ENCODE measurements around the gene MFSD6L.
"Not testable (repeated sequence)": the region's sequence is repeated elsewhere in the genome, so short reads cannot be mapped to it uniquely, and the experiment has no call there.

The MFSD6L gene

DNA sequence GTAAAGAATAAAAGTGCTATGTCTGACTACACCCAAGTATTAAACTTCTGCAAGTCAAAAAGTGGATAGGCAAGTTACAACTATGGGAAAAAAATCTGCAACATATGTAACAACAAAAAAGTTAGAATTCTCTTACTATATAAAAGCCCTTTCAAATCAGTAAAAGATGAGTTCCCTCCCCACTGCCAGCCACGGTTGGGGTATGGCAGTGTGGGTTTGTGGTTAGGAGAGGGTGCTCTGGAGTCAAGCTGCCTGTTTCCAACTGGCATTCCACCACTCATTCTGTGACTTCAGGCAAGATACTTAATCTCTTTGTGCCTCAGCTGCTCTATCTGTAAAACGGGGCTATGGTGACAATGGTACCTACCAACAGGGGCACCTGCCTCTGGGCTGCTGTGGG, 26.6 kb upstream of the MFSD6L start:
- no peak for DNase-seq

DNA sequence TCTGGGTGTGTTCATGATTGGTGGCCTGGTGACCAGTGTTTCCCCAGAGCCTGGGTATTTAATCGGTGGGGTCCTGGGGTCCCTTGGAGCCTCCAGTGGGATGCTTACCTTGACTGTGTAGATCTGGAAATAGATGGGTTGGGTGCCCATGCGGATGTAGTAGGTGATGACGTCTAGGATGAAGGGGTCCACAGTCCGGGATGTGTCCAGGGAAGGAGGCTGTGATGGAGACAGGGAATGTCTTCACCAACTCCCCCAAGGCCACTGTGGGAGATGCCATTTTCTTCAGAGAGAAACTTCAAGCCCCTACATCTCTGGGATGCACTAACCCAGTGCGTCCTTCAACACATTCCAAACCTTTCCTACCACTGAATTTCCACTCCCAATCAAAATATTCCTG, 24.1 kb upstream of the MFSD6L start:
- no peak for DNase-seq

DNA sequence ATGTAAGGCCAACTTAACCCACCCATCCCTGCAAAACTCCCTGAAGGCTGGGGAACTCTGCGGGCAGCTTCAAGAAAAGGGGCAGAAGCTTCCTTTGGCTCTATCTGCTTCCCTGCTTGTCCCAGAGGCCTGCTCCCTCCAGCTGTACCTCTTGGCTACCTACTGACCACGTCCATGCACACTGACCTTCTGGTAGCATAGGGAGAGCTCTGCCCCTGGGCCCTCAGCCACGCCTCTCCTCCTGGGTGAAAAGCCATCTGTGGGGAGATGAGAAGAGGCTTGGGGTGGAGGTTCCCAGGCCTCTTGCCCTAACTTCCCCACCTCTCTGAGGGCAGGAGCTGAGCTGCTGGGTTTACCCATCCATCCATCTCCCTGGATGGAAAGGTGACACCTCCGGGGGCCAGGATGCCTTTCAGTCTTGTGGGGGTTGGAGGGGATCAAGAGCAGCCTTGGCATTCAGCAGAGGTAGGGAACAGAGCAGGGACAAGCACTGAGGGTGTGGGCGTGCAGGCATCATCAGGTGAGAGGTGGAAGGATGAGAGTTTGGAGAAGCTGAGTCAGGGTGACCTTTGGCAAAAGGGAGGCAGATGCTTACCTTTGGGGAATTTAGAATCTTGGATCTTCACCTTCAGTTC, 23.4 kb upstream of the MFSD6L start:
- DNase-seq = no peak

DNA sequence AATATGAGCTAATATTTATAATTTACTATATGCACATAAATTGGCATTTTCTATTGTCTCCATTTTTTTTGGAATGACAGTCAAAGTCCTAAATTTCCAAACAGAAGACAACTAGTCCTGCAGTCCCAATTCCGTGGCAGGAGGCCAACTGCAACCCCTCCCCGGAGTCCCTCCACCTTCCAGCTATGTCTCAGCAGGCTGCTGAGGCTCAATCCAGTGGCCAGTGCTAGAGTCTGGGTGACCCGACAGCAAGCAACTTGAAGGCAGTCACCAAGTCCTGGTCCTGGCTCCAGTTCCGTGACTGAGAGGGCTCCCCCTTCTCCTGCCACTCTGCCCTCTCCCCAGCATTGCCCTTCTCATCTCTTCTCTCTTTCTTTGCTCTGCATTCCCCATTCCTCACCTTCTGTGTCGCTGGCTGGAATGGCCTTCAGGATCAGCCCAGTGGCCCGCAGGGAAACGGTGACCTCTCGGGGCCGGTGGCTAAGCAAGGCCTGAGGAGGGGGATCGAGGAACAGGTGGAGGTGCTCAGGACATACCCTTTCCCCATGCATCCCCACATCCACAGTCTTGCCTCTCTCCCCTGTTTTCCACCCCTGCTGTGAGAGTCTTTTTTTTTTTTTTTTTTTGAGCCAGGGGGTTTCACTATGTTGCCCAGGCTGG, 22.4 kb upstream of the MFSD6L start:
- no peak for DNase-seq

DNA sequence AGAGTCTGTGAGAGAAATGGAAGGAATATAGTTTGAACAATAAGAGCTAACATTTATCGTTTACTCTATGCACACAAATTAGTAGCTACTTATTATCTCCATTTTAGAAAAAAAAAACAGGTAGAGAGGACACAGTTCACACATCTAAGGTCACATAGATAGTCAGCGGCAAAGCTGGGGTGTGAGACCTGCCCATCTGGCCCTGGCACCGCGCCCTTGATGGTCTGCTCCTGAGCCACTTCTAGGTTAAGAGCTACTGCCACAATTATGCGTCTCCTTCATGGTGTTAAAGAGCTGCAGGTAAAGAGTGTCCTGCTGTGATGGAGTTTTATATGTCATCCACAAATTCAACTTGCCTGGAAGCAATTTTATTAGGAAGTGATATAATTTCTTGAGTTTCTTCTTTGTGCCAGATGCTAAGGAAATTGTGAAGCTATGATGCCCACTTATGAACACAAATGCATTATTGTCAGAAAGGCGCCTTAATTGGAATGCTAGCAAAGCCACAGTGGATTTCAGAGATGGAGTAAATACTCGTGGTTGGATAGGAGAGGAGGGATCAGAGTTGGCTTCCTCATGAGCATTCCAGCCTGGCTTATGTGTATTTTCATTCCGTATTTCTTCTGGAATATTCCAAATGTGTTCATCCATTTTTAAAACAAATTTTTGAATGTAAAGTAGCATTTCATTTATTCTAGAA, 21.3 kb upstream of the MFSD6L start:
- DNase-seq = no peak

DNA sequence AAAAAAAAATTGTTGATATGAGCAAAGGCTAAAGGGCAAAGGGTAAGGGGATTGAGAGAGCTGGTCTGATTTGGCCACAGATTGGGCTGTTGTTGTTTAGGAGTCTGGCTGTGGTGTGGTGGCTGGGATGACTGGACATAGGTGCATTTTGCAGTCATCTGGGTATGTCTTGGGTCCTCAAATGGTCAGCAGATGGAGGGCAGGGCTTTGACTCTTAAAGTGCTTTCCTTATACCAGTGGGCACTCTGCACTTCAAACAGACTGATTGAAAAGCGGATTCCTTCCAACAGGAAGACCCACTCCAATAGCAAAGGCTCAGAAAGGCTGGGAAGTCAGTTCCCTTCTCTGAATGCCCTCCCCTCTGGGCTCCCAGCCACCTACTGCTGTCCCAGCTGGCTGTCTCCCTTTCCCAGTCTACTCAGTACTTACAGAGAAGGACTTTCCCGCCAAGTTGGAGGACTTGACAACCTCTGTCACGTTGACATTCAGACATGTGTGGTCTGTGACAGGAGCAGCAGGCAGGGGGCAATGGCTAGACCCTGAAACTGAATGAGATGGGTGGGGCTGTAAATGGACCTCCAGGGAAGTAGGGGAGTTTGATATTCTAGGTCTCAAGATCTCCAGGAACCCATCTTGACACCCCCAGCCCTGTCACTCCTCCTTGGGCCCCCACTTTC, 19.6 kb upstream of the MFSD6L start:
- no peak for DNase-seq

DNA sequence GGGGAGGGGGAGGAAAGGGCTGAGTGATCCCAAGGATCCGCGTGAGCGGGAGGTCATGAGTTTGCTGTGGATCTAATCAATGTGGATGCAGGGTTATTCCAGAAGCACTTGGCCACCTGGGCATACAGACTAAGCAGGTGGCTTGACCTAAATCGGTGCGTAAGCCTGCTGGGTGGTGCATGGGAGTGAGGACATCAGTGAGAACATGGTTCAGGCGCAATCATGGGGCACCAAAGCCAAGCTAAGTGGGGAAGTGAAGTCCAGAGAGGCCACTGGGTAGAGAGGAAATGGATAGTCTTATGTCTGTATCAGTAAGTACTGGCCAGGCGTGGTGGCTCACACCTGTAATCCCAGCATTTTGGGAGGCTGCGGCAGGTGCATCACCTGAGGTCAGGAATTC, 18.9 kb upstream of the MFSD6L start:
- no peak for DNase-seq

DNA sequence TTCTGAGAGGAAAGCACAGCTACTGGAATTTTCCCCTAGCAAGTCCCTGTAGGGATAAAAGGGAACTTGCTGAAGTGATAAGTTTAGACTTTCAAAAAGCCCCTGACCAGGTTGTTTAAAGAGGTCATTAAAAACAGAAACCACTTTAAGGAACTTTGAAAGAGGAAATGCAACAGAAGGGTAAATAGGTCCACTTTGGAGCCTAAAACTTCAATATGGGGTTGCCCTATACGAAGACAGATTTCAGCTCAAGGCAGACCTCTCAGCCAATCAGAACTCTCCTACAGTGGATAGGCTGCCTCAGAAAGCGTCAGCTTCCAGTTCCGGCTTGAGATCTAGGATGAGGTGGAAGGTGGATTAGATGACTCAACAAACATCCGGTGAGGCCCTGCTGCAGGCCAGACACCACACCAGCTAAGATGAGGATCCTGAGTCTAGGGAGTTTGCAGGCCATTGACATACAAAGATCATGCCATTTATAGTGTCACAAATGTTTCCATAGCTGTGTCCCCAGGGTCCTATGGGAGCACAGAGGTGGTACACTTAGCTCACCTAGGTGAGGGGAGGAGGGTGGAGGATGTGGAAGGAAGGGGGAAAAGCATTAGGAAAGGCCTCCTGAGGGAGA, 7.9 kb upstream of the MFSD6L start:
- DNase-seq = peak in 1 of 5 experiments; percentile 54

DNA sequence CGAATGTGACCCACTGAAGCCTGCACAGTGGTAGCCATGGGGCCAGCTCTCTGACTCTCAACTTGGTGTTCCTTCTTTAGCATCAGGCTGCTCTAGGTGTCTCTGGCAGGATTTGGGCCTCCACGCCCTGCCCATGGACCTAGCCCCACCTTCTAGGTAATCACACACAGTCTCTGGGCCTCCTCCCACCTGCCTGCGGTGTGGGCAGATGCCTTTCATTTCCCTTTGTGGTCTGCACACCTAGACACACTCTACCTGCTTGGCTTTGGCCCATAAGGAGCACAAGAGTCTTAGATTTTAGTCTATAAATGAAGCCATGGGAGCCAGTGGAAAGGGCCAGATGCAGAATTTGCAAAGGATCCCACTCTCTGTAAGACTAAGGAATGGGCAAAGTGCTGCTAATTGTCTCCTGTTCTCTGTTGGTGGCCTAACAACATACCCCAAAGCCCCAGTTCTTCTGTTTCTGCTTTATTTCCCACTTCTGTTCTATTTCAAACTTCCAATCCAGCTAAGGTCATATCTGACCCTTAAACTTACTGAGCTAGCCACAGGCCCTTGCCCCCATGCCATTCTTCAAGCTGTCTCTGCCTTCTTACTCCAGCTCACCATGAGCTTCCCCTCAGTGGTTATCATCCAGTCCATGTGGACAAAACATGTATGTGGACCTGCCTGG, 7.2 kb upstream of the MFSD6L start:
- no peak for DNase-seq

DNA sequence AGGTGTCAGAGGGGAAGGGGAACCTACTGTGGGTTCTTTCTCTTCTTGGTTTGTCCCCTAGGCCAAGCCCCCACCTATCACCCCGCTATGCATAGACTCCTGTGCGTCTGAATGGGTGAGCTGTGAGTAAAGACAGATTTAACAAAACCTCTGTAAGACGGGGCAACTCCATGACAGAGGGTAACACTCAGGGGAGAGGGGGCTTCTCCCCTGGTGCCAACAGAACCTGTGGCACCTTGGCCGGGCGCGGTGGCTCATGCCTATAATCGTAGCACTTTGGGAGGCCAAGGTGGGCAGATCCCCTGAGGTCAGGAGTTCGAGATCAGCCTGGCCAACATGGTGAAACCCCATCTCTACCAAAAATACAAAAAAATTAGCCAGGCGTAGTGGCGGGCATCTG, 6.2 kb upstream of the MFSD6L start:
- DNase-seq = not testable (repeated sequence)

DNA sequence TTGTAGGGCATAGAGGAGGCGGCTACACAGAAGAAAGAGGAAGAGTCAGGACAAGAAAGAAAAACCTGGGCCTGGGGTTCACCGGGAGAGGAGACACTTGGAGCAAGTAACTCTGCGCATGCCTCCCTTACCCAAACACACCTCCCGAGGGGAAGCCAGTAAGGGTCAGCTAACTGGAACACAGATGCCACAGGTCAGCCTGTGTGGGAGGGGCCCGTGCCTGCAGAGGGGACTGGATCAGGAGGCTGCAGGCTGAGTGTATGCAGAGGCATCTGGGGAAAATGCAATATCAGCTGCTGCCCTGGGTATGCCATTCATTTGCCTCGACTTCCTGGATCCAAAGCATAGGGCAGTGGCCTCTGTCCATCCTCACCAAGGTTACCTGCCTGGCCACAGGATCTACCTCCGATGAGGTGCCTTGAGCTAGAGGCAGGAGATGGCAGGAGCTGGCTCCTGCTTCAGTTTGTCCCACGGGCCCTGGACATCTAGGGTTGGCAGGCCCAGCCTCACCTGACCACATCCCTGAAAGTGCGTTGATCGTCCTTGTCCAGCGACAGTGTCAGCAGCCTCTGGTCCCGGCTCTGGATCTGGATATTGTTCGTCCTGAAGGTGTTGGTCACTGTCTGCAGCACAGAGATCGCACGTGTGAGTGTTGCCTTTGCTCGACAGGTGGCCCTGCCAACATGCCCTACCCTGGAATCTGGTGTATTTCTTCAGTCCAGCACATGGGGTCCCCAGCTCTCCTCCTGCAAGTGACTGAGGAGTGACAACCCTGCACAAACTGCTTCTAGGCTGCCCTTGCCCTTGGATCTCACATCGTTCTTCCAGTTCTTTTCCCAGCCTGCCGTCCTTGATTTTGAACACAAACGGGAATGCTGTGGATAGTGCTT, 4.6 kb upstream of the MFSD6L start:
- peak in 1 of 5 experiments; percentile 8 for DNase-seq

DNA sequence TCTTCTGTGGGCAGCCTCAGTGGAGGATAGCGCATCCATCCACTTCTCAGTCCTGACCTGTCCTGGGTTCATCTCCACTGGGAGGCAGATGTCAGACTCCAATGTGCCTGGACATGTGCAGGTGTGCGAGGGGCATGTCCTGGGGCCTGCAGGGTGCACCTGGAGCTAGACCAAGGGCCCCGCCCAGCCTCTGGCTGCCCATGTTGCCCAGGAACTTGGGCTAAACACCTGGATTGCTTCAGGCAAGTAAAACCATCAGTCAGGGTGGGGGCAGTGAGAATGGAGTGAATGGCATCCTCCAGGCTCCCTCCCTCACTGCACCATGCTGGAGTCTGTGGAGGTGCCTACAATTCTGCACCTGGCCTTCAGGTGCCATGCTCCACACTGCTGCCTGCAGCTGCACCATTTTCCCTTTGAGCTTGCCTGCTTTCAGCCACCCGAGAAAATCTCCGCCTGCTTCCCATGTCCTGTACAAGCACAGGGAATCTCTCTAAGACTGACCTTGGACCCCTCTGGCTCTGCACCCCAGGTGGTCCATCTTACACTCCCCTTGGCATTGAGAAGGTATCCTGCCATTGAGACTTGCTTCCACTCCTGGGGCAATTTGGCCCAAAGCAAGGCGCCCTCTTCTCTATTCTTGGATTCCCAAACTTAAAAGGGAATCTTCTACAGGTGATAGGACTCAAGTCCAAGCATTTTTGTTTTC, 2.1 kb upstream of the MFSD6L start:
- no peak for DNase-seq

DNA sequence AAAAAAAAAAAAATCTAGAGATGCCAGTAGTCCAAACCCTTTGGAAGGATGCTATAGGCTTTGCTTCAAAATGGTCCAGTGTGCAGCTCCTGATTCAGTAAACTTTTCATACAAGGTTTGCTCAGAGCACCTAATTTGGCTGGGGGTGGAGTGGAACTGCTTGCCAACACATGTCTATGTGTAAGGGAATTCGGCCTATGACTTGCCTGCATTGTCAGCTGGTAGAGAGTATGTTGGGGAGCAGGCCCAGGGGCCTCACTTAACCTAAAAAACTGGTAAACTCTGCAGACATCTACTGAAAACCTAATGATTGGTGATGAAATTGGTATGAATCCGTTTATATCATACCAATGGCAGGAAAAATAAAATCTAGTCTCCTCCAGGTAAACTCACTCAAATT, 1.5 kb upstream of the MFSD6L start:
- DNase-seq = no peak

DNA sequence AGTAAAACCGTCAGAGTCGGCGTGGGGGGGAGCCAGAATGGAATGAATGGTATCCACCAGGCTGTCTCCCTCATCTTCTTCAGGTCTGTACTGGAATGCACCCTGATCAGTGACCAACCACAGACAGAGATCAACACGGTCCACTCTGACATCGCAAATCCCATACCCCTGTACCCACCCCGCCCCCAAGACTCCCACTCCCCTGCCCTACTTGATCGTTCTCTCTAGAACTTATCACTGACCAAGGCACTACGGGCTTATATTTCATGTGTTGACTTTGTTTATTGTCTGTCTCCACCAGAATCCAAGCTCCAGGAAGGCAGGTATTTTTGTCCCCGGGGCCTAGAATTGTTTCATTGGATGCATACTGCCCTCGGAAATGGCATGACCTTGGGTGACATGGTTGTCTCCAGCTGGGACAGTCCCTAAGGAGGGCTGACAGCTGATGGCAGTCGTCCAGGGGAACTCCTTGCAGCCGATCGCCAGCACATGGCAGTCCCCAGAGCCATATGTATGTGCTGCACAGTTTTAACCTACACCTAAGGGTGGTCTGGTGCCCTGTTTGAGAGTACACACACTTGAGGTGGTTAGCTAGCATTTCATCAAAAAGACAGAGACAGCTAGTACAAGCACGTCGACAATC, 526 bp upstream of the MFSD6L start:
- no peak for DNase-seq

DNA sequence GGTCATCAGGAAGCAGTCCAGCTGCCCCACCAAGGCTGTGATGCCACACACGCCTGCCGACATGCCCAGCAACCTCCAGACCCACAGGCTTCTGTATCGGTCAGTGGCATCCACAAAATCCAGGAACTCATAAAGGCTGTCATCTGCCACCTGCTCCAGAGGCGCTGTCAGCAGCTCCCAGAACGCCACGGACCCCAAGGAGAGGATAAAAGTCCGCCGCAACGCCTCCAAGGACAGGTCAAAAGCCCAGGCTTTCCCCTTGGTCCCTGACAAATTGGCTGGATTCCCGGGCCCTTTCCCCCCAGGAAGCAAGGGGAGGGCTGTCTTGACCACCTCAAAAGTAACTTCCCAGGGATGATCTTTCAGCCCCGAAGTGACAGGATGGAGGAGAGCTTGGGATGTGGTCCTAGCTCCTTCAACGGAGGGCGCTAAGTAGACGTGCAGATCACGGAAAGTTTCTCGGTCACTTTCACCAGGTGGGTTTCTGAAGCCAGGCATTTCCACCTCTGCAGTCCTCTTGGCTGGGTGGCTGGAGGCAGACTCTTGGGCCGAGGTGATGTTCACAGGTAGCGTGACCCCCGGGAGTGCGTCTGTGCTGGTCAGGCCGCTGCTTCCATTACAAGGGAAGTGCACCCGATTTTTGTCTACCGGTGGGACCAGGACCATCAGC, 854 bp downstream of the MFSD6L start:
- no peak for DNase-seq

DNA sequence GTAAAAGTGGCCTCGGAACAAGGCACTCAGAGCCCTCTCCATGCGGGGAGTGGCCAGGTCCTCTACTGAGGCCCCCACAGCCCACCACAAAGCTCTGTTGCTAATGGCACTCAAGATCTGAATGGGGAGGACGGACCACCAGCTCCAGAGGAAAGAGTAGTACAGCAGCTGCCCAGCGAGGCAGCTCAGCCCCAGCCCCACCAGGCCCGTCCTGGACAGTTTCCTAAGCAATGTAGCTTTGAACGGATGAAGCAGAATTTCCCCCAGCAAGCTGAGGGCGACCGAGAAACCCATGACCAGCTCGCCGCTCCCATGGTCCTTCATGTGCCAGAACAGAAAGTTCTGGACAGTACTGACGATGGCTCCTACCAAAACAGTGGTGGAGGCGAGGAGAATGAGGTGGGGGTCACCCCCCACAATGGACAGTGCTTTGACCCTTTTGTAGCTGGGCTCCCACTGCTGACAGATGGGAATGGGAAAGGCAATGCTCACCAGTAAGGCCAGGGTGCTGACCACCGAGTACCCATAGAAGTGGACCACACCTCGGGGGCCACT, 1.5 kb downstream of the MFSD6L start:
- no peak for DNase-seq

DNA sequence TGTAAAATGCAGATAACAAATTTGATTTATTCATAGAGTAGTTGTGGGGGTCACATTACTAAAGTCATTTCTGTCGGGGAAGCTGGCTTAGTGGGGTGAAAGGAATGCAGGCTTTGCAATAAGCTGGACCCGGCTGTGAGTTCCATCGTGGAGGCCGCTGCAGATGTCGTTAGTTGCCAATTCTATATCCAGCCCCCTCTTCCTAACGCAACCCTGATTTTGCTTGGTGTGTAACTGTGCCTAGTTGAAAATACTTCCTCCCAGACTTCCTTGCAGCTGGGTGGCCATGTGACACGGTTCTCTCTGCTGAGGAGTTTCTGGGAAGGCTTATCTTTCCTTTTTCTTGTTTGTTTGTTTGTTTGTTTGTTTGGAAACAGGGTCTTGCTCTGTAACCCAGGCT, 4.5 kb downstream of the MFSD6L start:
- DNase-seq = no peak

DNA sequence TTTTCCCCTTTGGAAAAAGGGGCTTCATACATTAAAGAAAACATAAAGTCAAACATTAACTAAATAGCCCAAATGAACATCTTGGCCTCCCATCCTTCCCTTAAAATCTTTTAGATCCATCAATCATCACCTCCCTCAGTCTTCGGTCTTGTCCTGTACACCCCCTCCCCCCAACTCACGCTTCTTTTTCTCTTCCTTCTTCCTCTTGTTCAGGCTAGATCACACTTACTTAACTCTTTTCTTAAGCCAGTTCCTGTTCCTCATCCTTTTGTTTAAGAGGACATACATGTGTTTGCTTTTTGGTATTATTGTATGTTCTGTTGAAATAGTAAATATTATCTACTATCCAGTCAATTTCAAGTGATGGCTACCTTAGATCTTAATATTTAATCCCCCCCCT, 5.5 kb downstream of the MFSD6L start:
- DNase-seq = no peak

DNA sequence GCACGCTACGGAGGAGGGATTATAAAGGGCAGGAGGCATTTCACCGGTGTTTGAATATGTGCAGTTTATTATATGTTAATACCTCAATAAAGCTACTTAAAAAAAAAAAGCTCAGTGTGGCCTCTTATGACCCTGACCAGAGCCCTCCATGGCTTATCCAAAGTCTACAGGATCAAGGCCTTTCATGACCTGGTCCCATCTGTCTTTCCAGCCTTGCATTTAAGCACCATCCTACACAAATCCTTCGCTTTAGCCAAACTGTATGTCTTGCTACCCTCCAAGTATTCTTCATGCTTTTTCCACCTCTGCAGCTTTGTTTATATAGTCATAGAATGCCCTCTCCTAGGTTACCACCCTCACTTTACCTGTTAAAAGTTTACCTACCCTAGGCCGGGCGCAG, 6.5 kb downstream of the MFSD6L start:
- DNase-seq = no peak

DNA sequence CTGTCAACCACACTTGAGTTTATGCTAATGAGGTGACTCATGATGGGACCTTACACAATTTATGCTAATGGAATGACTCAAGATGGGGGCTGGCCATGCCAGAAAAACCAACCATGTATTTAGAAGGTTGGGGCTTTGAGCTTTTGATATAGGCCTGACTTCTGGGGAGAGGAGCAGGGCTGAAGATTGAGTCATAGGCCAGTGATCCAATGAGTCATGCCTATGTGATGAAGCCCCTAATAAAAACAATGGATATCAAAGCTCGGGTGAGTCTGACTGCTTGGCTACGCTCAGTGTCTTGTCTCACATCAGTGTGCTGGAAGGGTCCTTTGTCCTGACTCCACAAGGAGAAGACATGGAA, 7.3 kb downstream of the MFSD6L start:
- peak in 1 of 5 experiments; percentile 19 for DNase-seq
